ENCODE data around the gene DDC.

DDC gene

DNA sequence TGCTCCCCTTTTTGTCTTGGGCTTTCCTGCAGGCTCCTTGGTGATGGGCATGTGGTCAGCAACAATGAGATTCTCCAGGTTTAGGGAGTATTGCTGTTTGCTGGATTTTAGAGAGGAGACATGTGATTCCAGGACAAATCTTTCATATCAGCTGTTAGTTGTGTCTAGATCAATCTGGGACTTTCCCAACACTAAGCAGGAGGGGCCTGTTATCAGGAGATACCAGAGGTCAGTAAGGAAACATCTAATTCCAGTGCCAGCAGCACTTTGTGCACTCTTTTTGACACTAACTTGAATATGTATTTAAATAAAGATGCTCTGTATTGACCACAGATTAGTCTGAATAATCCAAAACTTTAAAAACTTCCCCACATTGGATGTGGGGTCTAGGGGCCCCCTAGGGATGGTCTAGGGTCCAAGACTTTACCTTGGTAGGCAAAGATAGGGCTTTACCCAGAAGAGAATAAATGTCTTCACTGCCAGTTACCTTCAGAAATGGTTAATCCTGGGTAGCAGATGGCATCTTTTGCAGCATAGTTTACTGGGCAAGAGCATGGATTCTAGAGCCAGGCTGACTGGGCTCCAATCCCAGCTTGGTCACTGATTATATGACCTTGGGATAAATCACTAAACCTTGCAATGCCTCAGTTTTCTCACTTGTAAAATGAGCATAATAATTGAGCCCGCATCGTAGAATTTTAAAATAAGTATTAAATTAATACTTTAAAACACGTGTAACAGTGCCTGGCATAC, 108.7 kb downstream of the DDC start:
- TF ChIP-seq, protein P1, sequence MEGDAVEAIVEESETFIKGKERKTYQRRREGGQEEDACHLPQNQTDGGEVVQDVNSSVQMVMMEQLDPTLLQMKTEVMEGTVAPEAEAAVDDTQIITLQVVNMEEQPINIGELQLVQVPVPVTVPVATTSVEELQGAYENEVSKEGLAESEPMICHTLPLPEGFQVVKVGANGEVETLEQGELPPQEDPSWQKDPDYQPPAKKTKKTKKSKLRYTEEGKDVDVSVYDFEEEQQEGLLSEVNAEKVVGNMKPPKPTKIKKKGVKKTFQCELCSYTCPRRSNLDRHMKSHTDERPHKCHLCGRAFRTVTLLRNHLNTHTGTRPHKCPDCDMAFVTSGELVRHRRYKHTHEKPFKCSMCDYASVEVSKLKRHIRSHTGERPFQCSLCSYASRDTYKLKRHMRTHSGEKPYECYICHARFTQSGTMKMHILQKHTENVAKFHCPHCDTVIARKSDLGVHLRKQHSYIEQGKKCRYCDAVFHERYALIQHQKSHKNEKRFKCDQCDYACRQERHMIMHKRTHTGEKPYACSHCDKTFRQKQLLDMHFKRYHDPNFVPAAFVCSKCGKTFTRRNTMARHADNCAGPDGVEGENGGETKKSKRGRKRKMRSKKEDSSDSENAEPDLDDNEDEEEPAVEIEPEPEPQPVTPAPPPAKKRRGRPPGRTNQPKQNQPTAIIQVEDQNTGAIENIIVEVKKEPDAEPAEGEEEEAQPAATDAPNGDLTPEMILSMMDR (IDR thresholded peaks at IDR 0.05; ENCODE audit: insufficient read depth, low read length, poor library complexity, severe bottlenecking) = no peak
- H3K27me3 ChIP-seq (replicated peaks; ENCODE audit: control insufficient read depth, insufficient read depth, low read length) = no peaks in the 10 kb centered on the region; the same call in 1 of the 2 replicates
- DNase-seq (ENCODE audit: extremely low read depth, insufficient read length) = no peak
- no peaks in the 10 kb centered on the region for H3K36me3 ChIP-seq (ENCODE audit: control insufficient read depth, insufficient read depth, low read length)
- H3K4me3 ChIP-seq (replicated peaks; ENCODE audit: low read depth, low read length) = no peak overlapping the region

DNA sequence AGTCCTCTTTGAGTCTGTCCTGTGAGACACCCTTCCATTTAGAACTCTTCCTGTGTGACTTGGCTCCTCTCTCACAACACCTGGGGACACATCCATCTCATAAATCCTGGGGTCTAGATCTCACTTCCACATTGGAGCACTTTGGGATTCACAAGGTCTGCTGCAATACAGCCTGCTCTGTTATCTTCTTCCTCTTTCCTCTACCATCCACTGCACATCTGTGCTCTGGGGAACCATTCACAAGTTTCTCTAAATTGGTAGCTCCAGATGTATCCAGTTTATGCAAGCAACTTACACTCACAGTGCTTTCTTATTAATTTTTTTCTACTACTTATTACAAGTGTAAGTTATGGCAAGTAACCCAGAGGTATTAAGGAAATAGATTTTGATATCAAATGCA, 109.5 kb downstream of the DDC start:
- Histone ChIP-seq H3K4me3 (replicated peaks; ENCODE audit: low read depth, low read length) (no peak overlapping the region), H3K36me3 (ENCODE audit: control insufficient read depth, insufficient read depth, low read length) (no peaks in the 10 kb centered on the region), H3K27me3 (replicated peaks; ENCODE audit: control insufficient read depth, insufficient read depth, low read length) (no peaks in the 10 kb centered on the region; the same call in 1 of the 2 replicates)
- DNase-seq (ENCODE audit: extremely low read depth, insufficient read length) = no peak
- TF ChIP-seq, protein P1 (IDR thresholded peaks at IDR 0.05; ENCODE audit: insufficient read depth, low read length, poor library complexity, severe bottlenecking) = no peak

DNA sequence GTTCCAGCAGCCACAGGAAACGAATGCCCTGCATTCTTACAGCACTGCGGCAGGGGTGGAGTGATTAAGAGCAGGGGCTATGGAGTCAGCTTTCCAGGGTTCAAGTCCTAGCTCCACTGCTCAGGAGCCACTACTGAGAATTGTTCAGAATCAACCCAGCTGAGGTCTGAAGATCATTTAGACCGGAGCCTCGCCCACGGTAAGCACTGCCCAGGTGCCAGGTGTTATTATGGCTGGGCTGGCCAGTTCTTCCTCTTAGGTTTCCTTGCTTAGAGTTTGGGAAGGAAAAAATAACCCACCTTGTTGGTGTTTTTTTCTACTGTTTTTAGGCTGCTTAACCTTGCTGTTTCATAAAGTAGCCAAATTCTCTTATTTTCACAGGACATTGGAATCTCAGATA, 110.2 kb downstream of the DDC start:
- Histone ChIP-seq H3K36me3 (ENCODE audit: control insufficient read depth, insufficient read depth, low read length) (no peaks in the 10 kb centered on the region), H3K4me3 (replicated peaks; ENCODE audit: low read depth, low read length) (no peak overlapping the region), H3K27me3 (replicated peaks; ENCODE audit: control insufficient read depth, insufficient read depth, low read length) (no peaks in the 10 kb centered on the region; the same call in 1 of the 2 replicates)
- no peak for DNase-seq (ENCODE audit: extremely low read depth, insufficient read length)
- TF ChIP-seq, protein P1 (IDR thresholded peaks at IDR 0.05; ENCODE audit: insufficient read depth, low read length, poor library complexity, severe bottlenecking) = no peak

DNA sequence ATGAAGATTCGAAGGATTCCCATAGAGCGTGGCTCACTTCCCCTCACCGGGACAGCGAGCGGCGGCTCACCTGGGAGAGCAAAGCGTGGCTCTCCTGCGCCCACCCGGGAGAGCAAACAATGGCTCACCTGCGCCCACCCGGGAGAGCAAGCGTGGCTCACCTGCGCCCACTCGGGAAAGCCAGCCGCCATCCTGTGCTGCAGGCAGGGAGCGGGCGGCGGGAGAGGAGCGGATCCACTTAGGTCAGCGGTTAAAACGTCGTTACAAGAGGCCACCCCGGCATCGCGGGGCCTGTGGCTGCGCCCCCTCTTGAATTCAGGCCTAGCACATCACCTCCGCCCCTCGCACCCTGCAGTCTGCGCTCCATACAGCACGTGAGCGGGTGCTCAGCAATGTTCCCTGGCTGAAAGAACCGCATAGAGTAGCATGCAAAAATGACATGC, 114.6 kb downstream of the DDC start:
- H3K4me3 ChIP-seq (replicated peaks; ENCODE audit: low read depth, low read length) = peak overlapping the region; percentile 79
- no peaks in the 10 kb centered on the region; the same call in 1 of the 2 replicates for H3K27me3 ChIP-seq (replicated peaks; ENCODE audit: control insufficient read depth, insufficient read depth, low read length)
- DNase-seq (ENCODE audit: extremely low read depth, insufficient read length) = no peak
- TF ChIP-seq, protein P1 (IDR thresholded peaks at IDR 0.05; ENCODE audit: insufficient read depth, low read length, poor library complexity, severe bottlenecking) = no peak
- H3K36me3 ChIP-seq (ENCODE audit: control insufficient read depth, insufficient read depth, low read length) = no peaks in the 10 kb centered on the region; the same call in 1 of the 2 replicates

DNA sequence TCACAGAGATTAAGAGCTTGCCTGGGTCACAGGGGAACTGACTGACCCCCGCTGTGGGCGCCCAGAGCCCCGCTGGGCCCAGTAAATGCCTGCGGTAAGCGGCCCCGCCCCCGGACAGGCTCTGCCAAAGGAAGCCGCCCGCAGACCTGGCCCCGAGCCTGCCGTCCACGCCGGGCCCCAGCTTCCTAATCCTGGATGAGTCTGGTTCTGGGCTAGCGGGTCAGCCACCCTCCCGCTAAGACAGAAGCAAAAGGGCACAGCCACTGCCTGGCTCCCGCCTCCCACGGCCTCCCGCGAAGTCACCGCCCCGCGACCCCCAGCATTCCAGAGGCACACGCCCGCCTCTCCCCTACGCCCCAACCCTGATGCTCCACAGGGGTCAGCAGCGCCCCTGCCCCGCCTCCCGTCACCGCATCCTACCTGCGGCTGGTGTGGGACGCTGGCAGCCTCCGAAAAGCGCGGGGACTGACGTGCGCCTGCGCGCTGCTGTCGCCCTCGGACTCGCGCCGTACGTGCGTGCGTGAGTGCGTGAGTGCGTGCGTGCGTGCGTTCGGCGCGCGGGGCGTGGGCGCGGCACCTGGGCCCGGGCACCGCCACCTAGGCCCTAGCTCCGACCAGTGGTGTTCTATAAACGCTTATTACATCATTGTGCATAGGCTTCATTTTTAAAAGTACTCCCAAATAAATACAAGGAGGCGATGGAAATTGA, 115.2 kb downstream of the DDC start, which contains the start of gene FIGNL1:
Gene FIGNL1, minus strand, starts transcription at position 470 of the 709 bp plus-strand sequence. CDS start 3,063 bp downstream, outside the sequence.
- peak; percentile 92 for DNase-seq (ENCODE audit: extremely low read depth, insufficient read length)
- TF ChIP-seq, protein P1 (IDR thresholded peaks at IDR 0.05; ENCODE audit: insufficient read depth, low read length, poor library complexity, severe bottlenecking) = no peak
- peaks cover 2% of the 10 kb centered on the region for H3K36me3 ChIP-seq (ENCODE audit: control insufficient read depth, insufficient read depth, low read length)
- H3K27me3 ChIP-seq (replicated peaks; ENCODE audit: control insufficient read depth, insufficient read depth, low read length) = no peaks in the 10 kb centered on the region; the same call in 1 of the 2 replicates
- H3K4me3 ChIP-seq (replicated peaks; ENCODE audit: low read depth, low read length) = peak within 1 kb of the TSS; percentile 79

Measured in GM06990 (cell line).